T-helper 1 cell treated with Interleukin-12 subunit alpha and Interleukin-12 subunit beta and Interleukin-4 antibody, amounts not matched to agents 30 ng/mL and 1 ng/mL, for 36 hours (primary cell): Measurements from ENCODE around the gene PRICKLE2. TPM values are rescaled to one million over a fixed set of nuclear protein-coding genes. Genes with fewer than 3 reads are reported as not detected.

Experiments used
- intact Hi-C: fragments of 100-400 bp; cut with micrococcal nuclease; formaldehyde crosslinking; loops from one replicate; pipeline ENCODE4 v1.15.1; 2024
- total RNA-seq: library from RNA; stranded (reverse); gene quantifications from 2 replicates; pipeline ENCODE4 v1.2.3, GENCODE V29; 2022

PRICKLE2 gene
- total RNA-seq = not detected in 2 replicates

- intact Hi-C loops = no loop called here
Observed at GRCh38 chr3:64224826-64225610, at the start of gene PRICKLE2. PRICKLE2 (minus strand) TSS chr3:64225466; CDS start chr3:64198927, 26,539 bp downstream.

GRCh38 chr3:64272842-64273241 is 47.6 kb upstream of the PRICKLE2 start:
- intact Hi-C loops = no loop called here

- intact Hi-C loops = no loop called here
Observed at GRCh38 chr3:64272271-64272670, 47.0 kb upstream of the PRICKLE2 start.

GRCh38 chr3:64271631-64272030 is 46.4 kb upstream of the PRICKLE2 start:
- intact Hi-C loops = no loop called here

- intact Hi-C loops = no loop called here
Observed at GRCh38 chr3:64270866-64271260, 45.6 kb upstream of the PRICKLE2 start.

GRCh38 chr3:64270142-64270865 is 45.0 kb upstream of the PRICKLE2 start:
- intact Hi-C loops = no loop called here

GRCh38 chr3:64268926-64269325 is 43.7 kb upstream of the PRICKLE2 start:
- intact Hi-C loops = no loop called here

GRCh38 chr3:64267721-64268604 is 42.7 kb upstream of the PRICKLE2 start:
- intact Hi-C loops = no loop called here

- intact Hi-C loops = no loop called here
Observed at GRCh38 chr3:64266983-64267382, 41.7 kb upstream of the PRICKLE2 start.

- intact Hi-C loops = no loop called here
Observed at GRCh38 chr3:64266065-64266931, 41.0 kb upstream of the PRICKLE2 start.

GRCh38 chr3:64265646-64266045 is 40.4 kb upstream of the PRICKLE2 start:
- intact Hi-C loops = no loop called here

GRCh38 chr3:64264501-64265109 is 39.3 kb upstream of the PRICKLE2 start:
- intact Hi-C loops = no loop called here

- intact Hi-C loops = loop anchor here (1.0 kb wide), 1 partner anchor 137 kb away; no protein-coding TSS in a partner anchor
Observed at GRCh38 chr3:64262574-64263114, 37.4 kb upstream of the PRICKLE2 start.

GRCh38 chr3:64260431-64260830 is 35.2 kb upstream of the PRICKLE2 start:
- intact Hi-C loops = no loop called here

GRCh38 chr3:64259636-64260035 is 34.4 kb upstream of the PRICKLE2 start:
- intact Hi-C loops = no loop called here

- intact Hi-C loops = no loop called here
Observed at GRCh38 chr3:64257100-64257755, 32.0 kb upstream of the PRICKLE2 start.

- intact Hi-C loops = no loop called here
Observed at GRCh38 chr3:64255741-64256340, 30.6 kb upstream of the PRICKLE2 start.

- intact Hi-C loops = no loop called here
Observed at GRCh38 chr3:64254443-64254842, 29.2 kb upstream of the PRICKLE2 start.

GRCh38 chr3:64253689-64254088 is 28.4 kb upstream of the PRICKLE2 start:
- intact Hi-C loops = no loop called here
